HUES64 (cell line): ENCODE results near the gene TMEM229B.

Experiments
- H3K27ac ChIP-seq: 2 replicates; pipeline ENCODE4 v1.7.0; 2013; ENCODE audit warnings: low read depth, low read length, inconsistent platforms
- H3K27me3 ChIP-seq: 2 replicates; pipeline ENCODE4 v1.6.1; 2013; ENCODE audit warnings: mild to moderate bottlenecking, low read length; ENCODE audit not compliant: insufficient read depth
- H3K36me3 ChIP-seq: 2 replicates; pipeline ENCODE4 v1.6.1; 2013; ENCODE audit warnings: mild to moderate bottlenecking, low read length; ENCODE audit not compliant: insufficient read depth
- H3K4me1 ChIP-seq: 2 replicates; pipeline ENCODE4 v1.6.1; 2013; ENCODE audit warnings: mild to moderate bottlenecking, low read length, moderate library complexity; ENCODE audit not compliant: insufficient read depth
- H3K4me3 ChIP-seq: 2 replicates; pipeline ENCODE4 v1.5.1; 2013; ENCODE audit warnings: mild to moderate bottlenecking, low read length, moderate library complexity
- H3K9ac ChIP-seq: 2 replicates; pipeline ENCODE4 v1.6.1; 2013; ENCODE audit warnings: mild to moderate bottlenecking, low read depth, low read length
- H3K9me3 ChIP-seq: 2 replicates; pipeline ENCODE4 v1.6.1; 2013; ENCODE audit warnings: low read depth, low read length; ENCODE audit not compliant: insufficient read depth
- WGBS: fragments of 150-250, 120-280 bp; methylation state at CpG from one replicate; pipeline ENCODE4 v1.1.7; 2013; ENCODE audit warnings: missing lambda C conversion rate; 5-methylcytosine and 5-hydroxymethylcytosine counted together

TMEM229B gene

GRCh38 chr14:67514650-67515385 lies 26.3 kb upstream of the TMEM229B start:
- Histone ChIP-seq H3K4me1 (no peaks in the 10 kb centered on the region), H3K9me3 (no peaks in the 10 kb centered on the region), H3K9ac (no peak overlapping the region), H3K27me3 (peaks cover 79% of the 10 kb centered on the region), H3K36me3 (no peaks in the 10 kb centered on the region), H3K27ac (no peak overlapping the region), H3K4me3 (peak overlapping the region; percentile 60)
- 3% methylated on average over 75 of the region's 75 CpGs for WGBS

DNA sequence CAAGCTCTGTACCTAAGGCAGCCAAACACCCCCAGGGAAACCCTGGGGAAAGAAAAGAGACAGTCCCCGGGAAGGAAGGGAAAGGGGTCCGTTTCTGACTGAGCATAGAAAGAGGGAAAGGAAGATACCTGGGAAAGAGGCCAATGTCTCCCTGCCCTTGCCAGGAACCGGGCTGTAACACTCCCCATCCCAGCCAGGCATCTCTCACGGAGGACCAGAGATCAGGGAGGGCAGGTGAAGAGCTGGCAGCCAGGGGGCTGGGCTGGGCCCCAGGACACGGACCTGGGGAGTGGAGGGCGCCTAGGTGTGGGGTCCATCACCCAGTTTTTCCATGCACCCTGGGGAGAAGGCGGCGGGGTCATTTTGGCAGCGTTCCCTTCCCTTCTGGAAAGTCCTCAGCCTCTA lies 25.7 kb upstream of the TMEM229B start:
- 54% methylated on average over 9 of the region's 9 CpGs for WGBS
- no peaks in the 10 kb centered on the region for H3K36me3 ChIP-seq
- H3K27ac ChIP-seq: no peak overlapping the region
- H3K9ac ChIP-seq: no peak overlapping the region
- H3K27me3 ChIP-seq: peaks cover 75% of the 10 kb centered on the region
- H3K4me1 ChIP-seq: no peaks in the 10 kb centered on the region
- H3K4me3 ChIP-seq: peak overlapping the region; percentile 60
- H3K9me3 ChIP-seq: no peaks in the 10 kb centered on the region

DNA sequence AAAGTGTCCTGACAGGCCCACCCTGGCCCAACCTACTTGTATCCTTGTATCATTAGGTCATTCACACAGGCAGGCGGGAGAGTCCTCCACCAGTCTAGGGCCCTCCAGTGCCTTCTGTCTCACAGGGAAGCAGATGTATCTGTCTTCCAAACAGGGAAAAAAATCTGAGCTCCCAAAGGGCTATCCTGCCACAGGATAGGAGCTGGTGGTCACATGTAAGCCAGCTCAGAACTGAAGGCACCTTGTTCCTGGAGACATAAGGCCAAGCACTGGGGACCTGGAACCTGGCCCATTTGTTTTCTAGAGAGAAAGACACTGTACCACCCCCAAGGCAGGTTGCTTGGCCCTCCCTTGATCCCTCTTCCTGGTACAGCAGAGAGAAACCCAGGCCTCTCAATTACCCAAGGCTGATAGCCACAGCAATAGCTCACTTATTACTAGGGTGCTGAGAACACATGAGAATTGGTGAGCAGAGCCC lies 25.1 kb upstream of the TMEM229B start:
- 86% methylated on average over 1 of the region's 1 CpG for WGBS
- Histone ChIP-seq H3K9me3 (no peaks in the 10 kb centered on the region), H3K36me3 (no peaks in the 10 kb centered on the region), H3K9ac (no peak overlapping the region), H3K27ac (no peak overlapping the region), H3K4me3 (no peak overlapping the region), H3K27me3 (peaks cover 70% of the 10 kb centered on the region), H3K4me1 (no peaks in the 10 kb centered on the region)

DNA sequence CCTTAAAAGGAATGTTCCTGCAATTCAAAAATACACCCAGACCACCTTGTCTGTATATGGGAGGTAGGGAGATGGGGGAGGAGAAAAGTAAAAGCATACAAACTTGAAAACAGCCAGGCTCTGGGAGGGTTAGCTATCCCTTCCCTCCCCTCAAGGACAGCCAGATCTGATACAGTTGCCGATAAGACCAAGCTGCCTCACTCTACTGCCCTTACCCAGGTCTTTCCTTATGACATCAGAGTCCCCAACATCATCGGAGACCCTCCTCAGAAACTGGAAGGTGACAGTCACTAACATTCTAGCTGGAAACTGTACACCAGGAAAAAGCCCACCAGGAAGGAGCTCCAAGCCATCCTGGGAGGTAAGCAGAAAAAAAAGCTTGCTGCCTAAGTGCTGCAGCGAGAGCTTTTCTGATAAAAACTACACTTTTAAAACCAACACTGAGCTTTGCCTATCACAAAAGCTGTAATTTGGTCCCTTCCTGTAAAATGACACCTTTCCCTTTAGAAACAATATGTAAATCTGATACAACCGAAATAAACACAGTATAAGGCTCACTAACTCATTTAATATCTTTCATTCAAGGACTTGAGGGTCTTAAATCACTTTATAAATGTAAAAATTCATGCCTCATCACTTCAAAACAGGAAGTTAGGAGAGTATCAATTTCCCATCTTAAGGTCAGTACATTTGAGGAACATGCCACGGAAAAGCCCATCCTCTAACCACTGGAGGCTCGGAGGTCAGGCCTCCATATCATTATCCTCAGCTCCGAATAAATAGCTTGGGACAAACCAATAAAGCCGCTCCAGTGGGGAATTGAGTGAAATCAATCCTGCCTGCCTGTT lies 24.2 kb upstream of the TMEM229B start:
- Histone ChIP-seq H3K36me3 (no peaks in the 10 kb centered on the region), H3K9ac (no peak overlapping the region), H3K4me3 (no peak overlapping the region), H3K4me1 (no peaks in the 10 kb centered on the region), H3K9me3 (no peaks in the 10 kb centered on the region), H3K27ac (no peak overlapping the region), H3K27me3 (peaks cover 60% of the 10 kb centered on the region)
- 79% methylated on average over 8 of the region's 8 CpGs for WGBS

DNA sequence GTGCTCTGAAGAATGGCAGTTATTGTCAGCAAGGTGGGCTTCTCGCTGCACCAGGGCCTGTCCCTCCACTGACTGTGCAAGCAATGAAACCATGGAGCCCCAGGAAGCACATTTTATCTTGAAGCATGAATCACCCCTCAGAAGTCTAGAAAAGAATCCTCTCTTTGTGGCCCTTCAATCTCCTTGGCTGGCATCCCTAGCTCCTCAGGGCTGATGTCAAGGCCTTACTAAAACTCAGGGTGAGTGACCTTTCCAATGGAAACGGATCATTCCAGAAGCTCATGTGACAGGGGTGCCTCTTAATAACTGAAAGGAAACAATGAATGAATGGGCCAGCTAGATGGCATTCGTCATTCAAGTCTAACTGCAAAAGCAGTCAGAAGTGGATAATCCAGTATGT lies 22.3 kb upstream of the TMEM229B start:
- H3K36me3 ChIP-seq: no peaks in the 10 kb centered on the region
- peaks cover 42% of the 10 kb centered on the region for H3K27me3 ChIP-seq
- no peak overlapping the region for H3K9ac ChIP-seq
- no peaks in the 10 kb centered on the region for H3K4me1 ChIP-seq
- H3K9me3 ChIP-seq: no peaks in the 10 kb centered on the region
- 87% methylated on average over 3 of the region's 3 CpGs for WGBS
- no peak overlapping the region for H3K27ac ChIP-seq
- no peak overlapping the region for H3K4me3 ChIP-seq

- no peak overlapping the region for H3K9ac ChIP-seq
- no peaks in the 10 kb centered on the region for H3K4me1 ChIP-seq
- H3K9me3 ChIP-seq: no peaks in the 10 kb centered on the region
- no peak overlapping the region for H3K4me3 ChIP-seq
- WGBS: 88% methylated on average over 2 of the region's 2 CpGs
- no peak overlapping the region for H3K27ac ChIP-seq
- H3K36me3 ChIP-seq: no peaks in the 10 kb centered on the region
- peaks cover 35% of the 10 kb centered on the region for H3K27me3 ChIP-seq
Observed at GRCh38 chr14:67510121-67510520, 21.6 kb upstream of the TMEM229B start.

DNA sequence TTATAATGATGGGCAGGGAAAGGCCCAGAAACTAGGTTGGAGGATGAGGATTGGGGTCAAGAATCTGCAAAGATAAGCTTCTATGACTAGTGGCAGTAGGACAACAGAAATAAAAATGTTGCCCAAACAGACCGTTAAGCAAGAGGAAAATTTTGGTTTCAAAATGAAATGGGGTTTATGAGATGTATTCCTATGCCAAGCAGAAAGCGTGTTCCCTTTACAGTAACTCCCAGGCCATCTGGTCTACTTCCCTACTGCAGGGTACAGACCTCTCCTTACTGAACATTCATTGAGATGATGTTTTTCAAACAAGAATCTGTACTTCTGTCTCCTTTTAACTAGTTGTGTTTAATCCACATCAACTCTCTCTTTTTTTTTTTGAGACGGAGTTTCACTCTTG lies 20.4 kb upstream of the TMEM229B start:
- Histone ChIP-seq H3K36me3 (no peaks in the 10 kb centered on the region), H3K4me3 (no peak overlapping the region), H3K27me3 (peaks cover 24% of the 10 kb centered on the region), H3K27ac (no peak overlapping the region), H3K9me3 (no peaks in the 10 kb centered on the region), H3K9ac (no peak overlapping the region), H3K4me1 (no peaks in the 10 kb centered on the region)
- 64% methylated on average over 3 of the region's 3 CpGs for WGBS

DNA sequence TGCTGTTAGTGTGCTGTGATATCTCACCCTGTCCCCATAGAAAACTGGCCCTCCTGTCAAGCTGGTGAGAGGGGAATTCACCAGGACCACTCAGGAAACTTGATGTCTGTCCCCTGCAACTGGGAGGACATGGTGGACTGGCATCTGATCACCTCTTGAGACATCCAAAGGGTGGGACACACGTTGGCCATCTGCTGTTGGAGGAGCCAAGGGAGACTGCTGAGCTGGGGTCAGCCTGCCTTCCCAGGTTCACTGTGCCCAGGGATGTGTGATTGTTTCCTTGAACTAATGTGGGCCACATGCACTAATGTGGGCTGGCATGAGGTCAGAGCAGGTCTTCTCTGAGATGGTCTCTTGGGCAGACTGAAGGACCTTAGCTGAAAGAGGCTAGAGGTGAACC lies 16.7 kb upstream of the TMEM229B start:
- H3K9ac ChIP-seq: no peak overlapping the region
- H3K27ac ChIP-seq: no peak overlapping the region
- WGBS: 80% methylated on average over 1 of the region's 1 CpG
- H3K36me3 ChIP-seq: no peaks in the 10 kb centered on the region
- H3K9me3 ChIP-seq: no peaks in the 10 kb centered on the region
- H3K4me3 ChIP-seq: no peak overlapping the region
- H3K27me3 ChIP-seq: no peaks in the 10 kb centered on the region
- no peaks in the 10 kb centered on the region for H3K4me1 ChIP-seq

DNA sequence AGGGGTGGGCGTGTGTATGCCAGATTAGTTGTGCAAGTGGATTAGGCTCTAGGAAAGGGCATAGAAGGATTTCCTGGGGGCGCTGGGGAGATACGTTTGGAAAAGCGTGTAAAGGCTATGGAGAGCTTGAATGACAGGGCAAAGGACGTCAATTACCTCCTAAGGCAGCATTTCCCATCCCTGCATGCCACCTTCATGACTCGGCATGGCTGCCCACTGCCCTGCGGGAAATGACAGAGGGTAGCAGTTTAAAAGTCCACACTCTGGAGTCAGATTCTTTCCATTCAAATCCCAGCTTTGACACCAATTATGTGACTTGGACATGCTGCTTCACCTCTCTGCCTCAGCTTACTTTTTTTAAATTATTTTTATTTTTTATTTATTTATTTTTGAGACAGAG lies 14.8 kb upstream of the TMEM229B start:
- H3K4me3 ChIP-seq: no peak overlapping the region
- no peaks in the 10 kb centered on the region for H3K9me3 ChIP-seq
- 83% methylated on average over 7 of the region's 7 CpGs for WGBS
- H3K4me1 ChIP-seq: no peaks in the 10 kb centered on the region
- H3K9ac ChIP-seq: no peak overlapping the region
- no peaks in the 10 kb centered on the region for H3K27me3 ChIP-seq
- no peaks in the 10 kb centered on the region for H3K36me3 ChIP-seq
- H3K27ac ChIP-seq: no peak overlapping the region

- H3K27me3 ChIP-seq: no peaks in the 10 kb centered on the region
- no peak overlapping the region for H3K9ac ChIP-seq
- H3K4me1 ChIP-seq: no peaks in the 10 kb centered on the region
- H3K9me3 ChIP-seq: no peaks in the 10 kb centered on the region
- H3K36me3 ChIP-seq: no peaks in the 10 kb centered on the region
- no peak overlapping the region for H3K27ac ChIP-seq
- 79% methylated on average over 6 of the region's 6 CpGs for WGBS
- no peak overlapping the region for H3K4me3 ChIP-seq
Observed at GRCh38 chr14:67502867-67503266, 14.3 kb upstream of the TMEM229B start.

DNA sequence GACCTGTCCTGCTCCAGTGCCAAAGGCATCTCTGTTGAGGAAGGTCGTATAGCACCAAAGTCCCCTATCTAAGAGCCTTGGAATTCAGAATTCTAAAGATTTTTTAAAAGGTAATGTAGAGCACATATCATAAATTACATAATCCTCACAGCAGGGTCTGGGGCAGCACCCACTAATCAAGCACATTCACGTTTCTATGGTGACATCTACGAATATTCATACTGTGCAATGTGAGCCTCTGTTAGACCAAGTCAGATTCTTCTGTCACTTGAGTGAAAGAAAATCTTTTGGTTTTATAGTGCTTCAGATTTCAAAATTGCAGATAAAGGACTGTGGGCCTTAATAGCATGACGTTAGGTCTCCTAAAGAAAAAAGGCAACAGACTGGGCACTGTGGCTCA lies 13.1 kb upstream of the TMEM229B start:
- Histone ChIP-seq H3K9me3 (no peaks in the 10 kb centered on the region), H3K4me1 (no peaks in the 10 kb centered on the region), H3K27me3 (no peaks in the 10 kb centered on the region), H3K9ac (no peak overlapping the region), H3K27ac (no peak overlapping the region), H3K4me3 (no peak overlapping the region), H3K36me3 (no peaks in the 10 kb centered on the region)
- WGBS: 85% methylated on average over 4 of the region's 4 CpGs
